Measurements from ENCODE around the gene NHLH1.

The NHLH1 gene

GRCh38 chr1:160397651-160398050 is 30.8 kb downstream of the NHLH1 start:
- Mint-ChIP-seq H3K27ac (no peak overlapping the region), H3K9me3 (no peaks in the 10 kb centered on the region), H3K4me3 (no peak overlapping the region), H3K36me3 (no peaks in the 10 kb centered on the region), H3K27me3 (peaks cover 11% of the 10 kb centered on the region), H3K4me1 (peaks cover 12% of the 10 kb centered on the region)

- Mint-ChIP-seq H3K4me1 (peaks cover 12% of the 10 kb centered on the region), H3K27ac (peak overlapping the region; percentile 53), H3K27me3 (peaks cover 12% of the 10 kb centered on the region), H3K9me3 (no peaks in the 10 kb centered on the region), H3K4me3 (peak overlapping the region; percentile 53), H3K36me3 (no peaks in the 10 kb centered on the region)
These were observed 32.0 kb downstream of the NHLH1 start for GRCh38 chr1:160398823-160399222.

- peaks cover 12% of the 10 kb centered on the region for H3K4me1 Mint-ChIP-seq
- H3K9me3 Mint-ChIP-seq = no peaks in the 10 kb centered on the region
- no peak overlapping the region for H3K27ac Mint-ChIP-seq
- peaks cover 12% of the 10 kb centered on the region for H3K27me3 Mint-ChIP-seq
- H3K4me3 Mint-ChIP-seq = peak overlapping the region; percentile 47
- no peaks in the 10 kb centered on the region for H3K36me3 Mint-ChIP-seq
These were observed 32.8 kb downstream of the NHLH1 start for GRCh38 chr1:160399544-160400222.

- no peaks in the 10 kb centered on the region for H3K36me3 Mint-ChIP-seq
- H3K4me1 Mint-ChIP-seq = peaks cover 12% of the 10 kb centered on the region
- no peaks in the 10 kb centered on the region for H3K9me3 Mint-ChIP-seq
- no peak within 1 kb of the TSS for H3K27ac Mint-ChIP-seq
- peak within 1 kb of the TSS; percentile 60 for H3K4me3 Mint-ChIP-seq
- peaks cover 12% of the 10 kb centered on the region for H3K27me3 Mint-ChIP-seq
These were observed 33.4 kb downstream of the NHLH1 start, which contains the start of gene VANGL2 for GRCh38 chr1:160400223-160400645. VANGL2 (plus strand) TSS chr1:160400564; CDS start chr1:160415838, 15,274 bp downstream.

GRCh38 chr1:160400646-160401486 is 34.0 kb downstream of the NHLH1 start:
- H3K27me3 Mint-ChIP-seq = peaks cover 12% of the 10 kb centered on the region
- peak overlapping the region; percentile 60 for H3K4me3 Mint-ChIP-seq
- no peaks in the 10 kb centered on the region for H3K36me3 Mint-ChIP-seq
- peaks cover 12% of the 10 kb centered on the region for H3K4me1 Mint-ChIP-seq
- no peaks in the 10 kb centered on the region for H3K9me3 Mint-ChIP-seq
- H3K27ac Mint-ChIP-seq = no peak overlapping the region

- H3K4me1 Mint-ChIP-seq = peaks cover 12% of the 10 kb centered on the region
- H3K4me3 Mint-ChIP-seq = peak overlapping the region; percentile 31
- H3K27ac Mint-ChIP-seq = no peak overlapping the region
- H3K9me3 Mint-ChIP-seq = no peaks in the 10 kb centered on the region
- no peaks in the 10 kb centered on the region for H3K36me3 Mint-ChIP-seq
- H3K27me3 Mint-ChIP-seq = peaks cover 12% of the 10 kb centered on the region
These were observed 34.6 kb downstream of the NHLH1 start for GRCh38 chr1:160401487-160401805.

- Mint-ChIP-seq H3K4me3 (peak overlapping the region; percentile 31), H3K9me3 (no peaks in the 10 kb centered on the region), H3K27me3 (peaks cover 12% of the 10 kb centered on the region), H3K36me3 (no peaks in the 10 kb centered on the region), H3K27ac (no peak overlapping the region), H3K4me1 (peaks cover 12% of the 10 kb centered on the region)
These were observed 35.3 kb downstream of the NHLH1 start for GRCh38 chr1:160402001-160402795.

GRCh38 chr1:160403244-160403643 is 36.4 kb downstream of the NHLH1 start:
- Mint-ChIP-seq H3K9me3 (no peaks in the 10 kb centered on the region), H3K27me3 (peaks cover 12% of the 10 kb centered on the region), H3K4me1 (peaks cover 12% of the 10 kb centered on the region), H3K36me3 (no peaks in the 10 kb centered on the region), H3K27ac (no peak overlapping the region), H3K4me3 (no peak overlapping the region)

- H3K27ac Mint-ChIP-seq = no peak overlapping the region
- H3K27me3 Mint-ChIP-seq = peaks cover 12% of the 10 kb centered on the region
- H3K4me3 Mint-ChIP-seq = no peak overlapping the region
- no peaks in the 10 kb centered on the region for H3K9me3 Mint-ChIP-seq
- H3K36me3 Mint-ChIP-seq = no peaks in the 10 kb centered on the region
- H3K4me1 Mint-ChIP-seq = peaks cover 9% of the 10 kb centered on the region
These were observed 37.2 kb downstream of the NHLH1 start for GRCh38 chr1:160404094-160404493.

GRCh38 chr1:160405331-160405877 is 38.5 kb downstream of the NHLH1 start:
- peaks cover 8% of the 10 kb centered on the region for H3K4me1 Mint-ChIP-seq
- H3K9me3 Mint-ChIP-seq = no peaks in the 10 kb centered on the region
- H3K4me3 Mint-ChIP-seq = no peak overlapping the region
- no peaks in the 10 kb centered on the region for H3K36me3 Mint-ChIP-seq
- peaks cover 12% of the 10 kb centered on the region for H3K27me3 Mint-ChIP-seq
- no peak overlapping the region for H3K27ac Mint-ChIP-seq

- Mint-ChIP-seq H3K27ac (no peak overlapping the region), H3K36me3 (no peaks in the 10 kb centered on the region), H3K9me3 (no peaks in the 10 kb centered on the region), H3K4me1 (peaks cover 4% of the 10 kb centered on the region), H3K27me3 (peaks cover 8% of the 10 kb centered on the region), H3K4me3 (no peak overlapping the region)
These were observed 39.5 kb downstream of the NHLH1 start for GRCh38 chr1:160406131-160406968.

- Mint-ChIP-seq H3K4me3 (no peak overlapping the region), H3K36me3 (no peaks in the 10 kb centered on the region), H3K27ac (no peak overlapping the region), H3K9me3 (no peaks in the 10 kb centered on the region), H3K4me1 (no peaks in the 10 kb centered on the region), H3K27me3 (no peaks in the 10 kb centered on the region)
These were observed 41.2 kb downstream of the NHLH1 start for GRCh38 chr1:160407839-160408801.

GRCh38 chr1:160408864-160409263 is 42.0 kb downstream of the NHLH1 start:
- no peak overlapping the region for H3K4me3 Mint-ChIP-seq

GRCh38 chr1:160409486-160409885 is 42.6 kb downstream of the NHLH1 start:
- Mint-ChIP-seq H3K4me3 (no peak overlapping the region), H3K4me1 (no peaks in the 10 kb centered on the region), H3K9me3 (no peaks in the 10 kb centered on the region), H3K27me3 (no peaks in the 10 kb centered on the region), H3K36me3 (no peaks in the 10 kb centered on the region), H3K27ac (no peak overlapping the region)

More at GRCh38 chr1:160408864-160409263, 42.0 kb downstream of the NHLH1 start:
- no peak overlapping the region for H3K27ac Mint-ChIP-seq
- no peaks in the 10 kb centered on the region for H3K27me3 Mint-ChIP-seq
- H3K9me3 Mint-ChIP-seq = no peaks in the 10 kb centered on the region
- H3K36me3 Mint-ChIP-seq = no peaks in the 10 kb centered on the region
- H3K4me1 Mint-ChIP-seq = no peaks in the 10 kb centered on the region
